Fibroblast of pulmonary artery (primary cell): ENCODE data around the gene GFY.
A peak's percentile ranks its signal among the peaks of the same experiment; 100 is the strongest.
"Not testable (repeated sequence)": the region's sequence is repeated elsewhere in the genome, so short reads cannot be mapped to it uniquely, and the experiment has no call there.

Experiments
- DNase-seq: peaks from one replicate; pipeline ENCODE4 v3.0.0-alpha.2; 2010; ENCODE audit warnings: low read depth
- H3K4me3 ChIP-seq: replicated peaks from 2 replicates; pipeline ENCODE4 v1.5.1; 2011; ENCODE audit warnings: low read depth, mild to moderate bottlenecking, control low read depth, low read length, moderate library complexity
- CTCF ChIP-seq: IDR thresholded peaks from 2 replicates; pipeline ENCODE4 v1.5.1; 2011; ENCODE audit warnings: mild to moderate bottlenecking, control low read depth, low read length, inconsistent platforms; ENCODE audit errors: missing control alignments

Gene GFY

GRCh38 chr19:49453757-49454240 lies 28.6 kb downstream of the GFY start:
- no peak for TF ChIP-seq CTCF
- DNase-seq, result no peak
- peak overlapping the region; percentile 83 for H3K4me3 ChIP-seq

- no peak for TF ChIP-seq CTCF
- no peak overlapping the region for H3K4me3 ChIP-seq
- peak; percentile 53 for DNase-seq
These were observed 30.6 kb downstream of the GFY start for GRCh38 chr19:49455773-49456172.

GRCh38 chr19:49456326-49456725 lies 31.1 kb downstream of the GFY start:
- no peak for TF ChIP-seq CTCF
- peak; percentile 45 for DNase-seq
- no peak overlapping the region for H3K4me3 ChIP-seq

GRCh38 chr19:49458567-49458903 lies 33.3 kb downstream of the GFY start:
- DNase-seq, result no peak
- H3K4me3 ChIP-seq, result no peak overlapping the region

GRCh38 chr19:49459388-49459787 lies 34.2 kb downstream of the GFY start:
- no peak for DNase-seq
- no peak overlapping the region for H3K4me3 ChIP-seq
- no peak for TF ChIP-seq CTCF

More at GRCh38 chr19:49458567-49458903, 33.3 kb downstream of the GFY start:
- no peak for TF ChIP-seq CTCF

GRCh38 chr19:49461130-49461529 lies 35.9 kb downstream of the GFY start:
- DNase-seq, H3K4me3 ChIP-seq: not testable (repeated sequence)

- H3K4me3 ChIP-seq, result no peak overlapping the region
- TF ChIP-seq CTCF, result no peak
- DNase-seq, result no peak
These were observed 36.5 kb downstream of the GFY start for GRCh38 chr19:49461656-49462055.
